Left kidney (tissue), 8 donors: ENCODE results near the gene NIPSNAP3A. TPM values are rescaled to one million over a fixed set of nuclear protein-coding genes. Genes with fewer than 3 reads are reported as not detected.
A peak's percentile ranks its signal among the peaks of the same experiment; 100 is the strongest.
"Not testable (repeated sequence)": the region's sequence is repeated elsewhere in the genome, so short reads cannot be mapped to it uniquely, and the experiment has no call there.

Experiments
- DNase-seq: peaks from one replicate; pipeline ENCODE4 v3.0.0-alpha.2; 2013
- long read RNA-seq, 8 donors: transcript quantifications; one replicate each; lab custom pipeline, GENCODE V29; 2026
- polyA plus RNA-seq: library from polyadenylated mRNA; unstranded; fragments of 120-200 nt; gene quantifications from one replicate; pipeline ENCODE4 v1.2.1, GENCODE V29; 2013; ENCODE audit not compliant: insufficient read length

NIPSNAP3A gene
- 51.7 TPM for polyA plus RNA-seq
- long read RNA-seq, donor 1, transcript NIPSNAP3A-201 (6 exons, 1,633 nt): major isoform, 32 of 79 reads
- long read RNA-seq, donor 1, partial matches to known transcripts: 47 of 79 reads
- long read RNA-seq, donor 1, other reads (novel, unspliced or antisense): 0 of 79 reads
- long read RNA-seq, donor 2, transcript NIPSNAP3A-201 (6 exons, 1,633 nt): major isoform, 25 of 43 reads
- long read RNA-seq, donor 2, partial matches to known transcripts: 18 of 43 reads
- long read RNA-seq, donor 2, other reads (novel, unspliced or antisense): 0 of 43 reads
- long read RNA-seq, donor 3, transcript NIPSNAP3A-201 (6 exons, 1,633 nt): major isoform, 22 of 56 reads
- long read RNA-seq, donor 3, partial matches to known transcripts: 34 of 56 reads
- long read RNA-seq, donor 3, other reads (novel, unspliced or antisense): 0 of 56 reads
- long read RNA-seq, donor 4, partial matches to known transcripts: 0 of 2 reads
- long read RNA-seq, donor 4, other reads (novel, unspliced or antisense): 0 of 2 reads
- long read RNA-seq, donor 5, transcript NIPSNAP3A-201 (6 exons, 1,633 nt): major isoform, 48 of 87 reads
- long read RNA-seq, donor 5, partial matches to known transcripts: 39 of 87 reads
- long read RNA-seq, donor 5, other reads (novel, unspliced or antisense): 0 of 87 reads
- long read RNA-seq, donor 6, transcript NIPSNAP3A-201 (6 exons, 1,633 nt): major isoform, 30 of 50 reads
- long read RNA-seq, donor 6, partial matches to known transcripts: 20 of 50 reads
- long read RNA-seq, donor 6, other reads (novel, unspliced or antisense): 0 of 50 reads
- long read RNA-seq, donor 7, transcript NIPSNAP3A-201 (6 exons, 1,633 nt): major isoform, 36 of 83 reads
- long read RNA-seq, donor 7, partial matches to known transcripts: 47 of 83 reads
- long read RNA-seq, donor 7, other reads (novel, unspliced or antisense): 0 of 83 reads
- long read RNA-seq, donor 8, transcript NIPSNAP3A-201 (6 exons, 1,633 nt): major isoform, 16 of 27 reads
- long read RNA-seq, donor 8, partial matches to known transcripts: 11 of 27 reads
- long read RNA-seq, donor 8, other reads (novel, unspliced or antisense): 0 of 27 reads

DNA sequence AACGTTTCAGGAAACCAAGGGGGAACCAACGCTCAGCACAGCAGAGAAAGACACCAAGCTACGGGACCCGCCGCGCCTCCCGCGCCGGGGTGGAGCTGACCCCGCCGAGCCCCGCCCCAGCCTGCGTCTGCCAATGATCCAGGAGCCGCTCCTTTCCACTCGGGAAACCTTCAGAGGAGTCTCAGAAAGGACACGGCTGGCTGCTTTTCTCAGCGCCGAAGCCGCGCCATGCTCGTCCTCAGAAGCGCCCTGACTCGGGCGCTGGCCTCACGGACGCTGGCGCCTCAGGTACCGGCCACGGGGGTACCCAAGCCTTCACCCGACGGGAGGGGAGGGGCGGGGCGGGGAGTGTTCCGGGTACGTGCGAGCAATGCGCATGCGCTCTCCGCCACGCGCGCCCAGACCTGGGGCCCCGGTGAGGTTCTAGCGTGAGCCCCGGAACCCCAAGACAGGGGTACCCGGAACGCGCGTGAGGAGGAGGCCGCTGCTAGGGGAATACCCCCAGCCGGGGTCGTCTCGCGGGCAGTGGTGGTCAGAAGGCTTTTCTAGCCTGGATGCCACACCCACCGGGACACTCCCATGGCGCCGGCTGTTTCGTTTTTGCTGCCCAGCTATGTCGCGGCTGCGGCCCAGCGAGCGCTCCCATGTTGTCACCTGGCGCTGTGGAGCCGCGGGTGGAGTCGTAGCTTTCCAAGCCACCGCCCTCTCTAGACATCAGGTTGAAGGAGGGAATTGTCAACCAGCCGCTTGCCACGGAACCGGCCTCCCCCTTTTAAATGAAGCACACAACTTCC, at the start of gene NIPSNAP3A:
Gene NIPSNAP3A, plus strand, starts transcription at position 119 of the 794 bp plus-strand sequence. Its CDS starts 110 bp downstream, at position 229.
- peak; percentile 86 for DNase-seq

DNA sequence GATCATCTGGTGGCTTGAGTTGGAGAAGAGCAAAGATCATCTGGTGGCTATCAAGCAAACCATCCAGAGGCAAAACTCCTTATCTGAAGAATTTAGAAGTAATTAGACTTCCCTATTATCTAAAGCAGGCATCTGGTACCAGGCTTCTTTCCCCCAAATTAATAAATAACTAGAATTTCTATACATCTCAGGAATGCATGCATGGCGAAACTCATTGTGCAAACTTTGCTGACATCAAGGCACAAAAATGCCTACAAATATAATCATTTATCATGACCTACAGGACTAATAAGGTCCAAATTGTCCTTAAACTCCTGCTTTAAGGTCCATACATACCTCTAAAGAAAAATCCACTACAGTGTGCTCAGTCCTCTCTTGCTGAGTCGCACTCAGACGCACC, 47.2 kb upstream of the NIPSNAP3A start:
- DNase-seq: no peak

DNA sequence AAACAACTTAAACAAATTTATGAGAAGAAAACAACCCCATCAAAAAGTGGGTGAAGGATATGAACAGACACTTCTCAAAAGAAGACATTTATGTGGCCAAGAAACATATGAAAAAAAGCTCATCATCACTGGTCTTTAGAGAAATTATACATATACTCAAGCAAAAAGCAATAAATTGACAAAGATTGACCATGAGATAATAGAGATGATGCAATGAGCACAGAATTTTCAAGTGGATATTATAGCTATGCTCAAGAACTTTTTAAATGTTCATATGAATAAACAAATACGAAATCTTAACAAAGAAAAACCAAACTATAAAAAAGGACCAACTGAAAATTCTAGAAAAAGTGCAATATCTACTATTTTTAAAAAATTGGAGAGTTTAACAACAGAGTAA, 38.7 kb upstream of the NIPSNAP3A start:
- DNase-seq: not testable (repeated sequence)

DNA sequence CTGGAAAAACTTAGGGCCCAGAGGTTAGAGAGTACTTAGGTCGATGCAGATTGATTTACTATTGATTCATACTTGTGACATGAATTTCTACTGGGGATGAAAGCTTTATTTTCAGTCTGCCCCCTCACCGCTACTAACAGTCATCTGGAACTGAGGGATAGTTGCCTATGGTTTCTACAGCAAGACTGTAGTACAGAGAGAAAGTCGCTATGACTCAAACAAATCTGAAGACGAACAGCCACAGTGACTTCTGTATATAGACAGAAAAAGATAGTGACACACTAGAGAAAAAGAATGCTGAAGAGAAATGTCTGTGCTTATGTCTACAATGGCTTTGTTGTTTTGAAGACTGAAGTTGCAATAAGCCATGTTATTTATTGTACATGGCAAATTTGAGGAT, 35.9 kb upstream of the NIPSNAP3A start:
- DNase-seq: no peak

DNA sequence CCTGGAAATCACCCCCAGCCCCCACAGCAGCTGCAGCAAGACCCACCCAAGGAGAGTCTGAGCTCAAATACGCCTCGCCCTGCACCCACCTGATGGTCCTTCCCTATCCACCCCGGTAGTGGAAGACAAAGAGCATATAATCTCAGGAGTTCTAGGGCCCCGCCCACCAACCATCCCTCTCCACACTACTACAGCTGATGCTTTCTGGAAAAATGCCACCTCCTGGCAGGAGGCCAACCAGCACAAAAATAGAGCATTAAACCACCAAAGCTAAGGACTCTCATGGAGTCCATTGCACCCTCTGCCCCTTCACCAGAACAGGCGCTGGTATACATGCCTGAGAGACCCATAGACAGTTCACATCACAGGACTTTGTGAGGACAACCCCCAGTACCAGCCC, 22.5 kb upstream of the NIPSNAP3A start:
- no peak for DNase-seq

DNA sequence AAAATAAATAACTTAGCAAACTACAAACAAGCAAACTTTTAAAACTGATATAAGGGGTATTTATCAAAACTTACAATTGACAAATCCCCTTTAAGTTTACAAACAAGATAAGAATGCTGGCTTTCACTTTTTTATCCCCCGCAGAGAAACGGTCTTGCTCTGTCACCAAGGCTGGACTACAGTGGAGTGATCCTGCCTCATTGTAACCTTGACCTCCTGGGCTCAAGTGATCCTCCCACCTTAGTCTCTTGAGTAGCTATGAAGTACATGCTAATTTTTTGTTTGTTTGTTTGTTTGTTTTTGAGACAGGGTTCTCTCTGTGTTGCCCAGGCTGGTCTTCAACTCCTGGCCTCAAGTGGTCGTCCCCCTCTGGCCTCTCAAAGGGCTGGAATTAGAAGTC, 9.0 kb upstream of the NIPSNAP3A start:
- no peak for DNase-seq

- no peak for DNase-seq
These were observed 6.9 kb upstream of the NIPSNAP3A start for GRCh38 chr9:104740621-104741020.

DNA sequence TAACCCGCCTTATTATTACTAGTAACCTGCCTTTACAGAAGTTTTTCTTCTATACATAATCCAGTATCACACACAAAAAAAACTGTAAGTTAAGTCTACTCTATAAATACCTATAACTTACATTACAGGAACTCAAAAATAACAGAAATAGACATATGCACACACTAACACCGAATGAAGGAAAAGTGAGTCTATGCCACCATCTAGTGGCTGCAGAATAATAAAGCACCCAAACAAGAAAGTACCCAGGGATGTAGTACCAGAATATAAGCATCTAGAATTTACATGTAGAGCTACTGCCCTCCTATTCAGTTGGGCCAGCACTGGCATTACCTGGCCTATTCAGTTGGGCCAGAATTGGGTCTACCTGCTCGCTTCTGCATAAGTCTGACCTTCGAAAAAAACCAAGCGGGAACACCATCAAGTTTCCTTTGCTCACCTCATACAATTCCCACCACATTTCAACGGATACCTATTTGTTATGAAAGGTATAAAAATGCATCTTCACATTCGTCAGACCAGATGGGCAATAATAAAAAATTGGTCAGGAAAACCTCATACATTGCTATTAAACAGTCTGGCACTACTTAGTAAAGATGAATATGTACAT, 4.0 kb upstream of the NIPSNAP3A start:
- peak; percentile 74 for DNase-seq

- no peak for DNase-seq
These were observed 1.6 kb upstream of the NIPSNAP3A start for GRCh38 chr9:104745852-104746251.

DNA sequence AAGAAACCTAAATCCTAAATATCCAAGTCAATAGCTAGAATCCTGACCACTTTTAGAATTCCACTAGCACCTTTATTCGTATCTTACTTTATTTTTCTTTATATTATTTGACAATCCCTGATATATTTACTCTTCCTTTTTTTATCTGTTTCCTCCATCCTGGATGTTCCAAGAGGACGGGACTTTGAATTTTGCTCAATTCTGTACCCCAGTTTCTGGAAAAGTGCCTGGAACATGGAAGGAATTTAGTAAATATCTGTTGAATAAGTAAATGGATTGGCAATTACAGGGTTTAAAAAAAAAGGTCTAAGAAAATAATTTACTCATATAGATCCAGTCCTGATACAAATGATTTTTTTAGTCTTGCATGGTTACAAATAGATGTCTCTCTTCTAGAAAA, 1.2 kb upstream of the NIPSNAP3A start:
- no peak for DNase-seq

DNA sequence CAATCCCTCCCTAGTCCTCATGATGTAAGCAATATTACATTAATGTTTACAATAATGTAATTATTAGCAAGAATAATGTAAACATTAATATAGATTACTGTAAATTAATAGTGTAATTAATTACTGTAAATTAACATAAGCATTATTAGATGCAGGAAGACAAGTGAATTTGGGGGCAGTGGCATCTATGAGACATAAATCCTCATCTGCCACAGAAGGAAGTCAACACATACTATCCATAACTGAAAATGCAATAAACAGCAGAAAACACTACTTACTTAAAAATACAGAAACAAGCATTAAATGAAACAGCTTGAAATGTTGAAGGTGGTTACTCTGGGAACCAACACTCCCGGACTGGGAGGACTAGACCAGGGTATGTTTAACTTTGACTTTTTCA, 685 bp upstream of the NIPSNAP3A start:
- DNase-seq: no peak

GRCh38 chr9:104747245-104747564, 278 bp upstream of the NIPSNAP3A start:
- DNase-seq: peak; percentile 17

GRCh38 chr9:104748359-104749031, 1.0 kb downstream of the NIPSNAP3A start:
- DNase-seq: peak; percentile 55

GRCh38 chr9:104750185-104750767, 2.8 kb downstream of the NIPSNAP3A start:
- no peak for DNase-seq

GRCh38 chr9:104758974-104759373, 11.5 kb downstream of the NIPSNAP3A start:
- no peak for DNase-seq

DNA sequence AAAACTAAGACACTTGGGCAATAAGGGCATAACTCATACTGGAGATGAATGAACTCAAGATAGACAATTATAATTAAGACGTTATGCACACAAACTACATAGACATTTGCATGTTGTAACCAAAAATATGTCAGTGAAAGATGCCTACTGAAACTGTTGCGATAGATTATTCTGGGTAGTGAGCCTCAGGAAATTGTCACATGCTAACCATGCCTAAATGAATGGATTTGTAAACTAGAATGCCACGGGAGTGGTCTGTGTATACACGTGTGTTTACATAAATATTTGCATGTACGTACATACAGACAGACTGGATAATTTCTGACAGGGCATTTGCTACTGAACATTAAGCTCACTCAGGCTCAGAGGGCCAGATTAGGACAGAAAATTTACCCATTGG, 17.7 kb downstream of the NIPSNAP3A start:
- DNase-seq: no peak

DNA sequence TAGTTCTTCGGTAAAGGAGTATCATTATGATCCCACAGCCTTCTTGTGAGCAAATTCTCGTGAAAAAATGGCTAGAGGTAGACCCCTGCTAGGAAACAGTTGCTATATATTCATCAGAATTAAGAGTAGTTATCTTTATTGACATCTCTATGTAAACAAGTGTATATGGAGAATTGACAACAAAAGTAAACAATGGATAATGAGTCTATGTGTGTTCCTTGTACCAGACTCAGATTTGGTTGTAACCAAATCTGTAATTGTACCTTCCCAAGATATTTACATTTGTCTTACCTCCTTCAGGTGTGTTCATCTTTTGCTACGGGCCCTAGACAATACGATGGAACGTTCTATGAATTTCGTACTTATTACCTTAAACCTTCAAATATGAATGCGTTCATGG, 18.5 kb downstream of the NIPSNAP3A start:
- DNase-seq: no peak

DNA sequence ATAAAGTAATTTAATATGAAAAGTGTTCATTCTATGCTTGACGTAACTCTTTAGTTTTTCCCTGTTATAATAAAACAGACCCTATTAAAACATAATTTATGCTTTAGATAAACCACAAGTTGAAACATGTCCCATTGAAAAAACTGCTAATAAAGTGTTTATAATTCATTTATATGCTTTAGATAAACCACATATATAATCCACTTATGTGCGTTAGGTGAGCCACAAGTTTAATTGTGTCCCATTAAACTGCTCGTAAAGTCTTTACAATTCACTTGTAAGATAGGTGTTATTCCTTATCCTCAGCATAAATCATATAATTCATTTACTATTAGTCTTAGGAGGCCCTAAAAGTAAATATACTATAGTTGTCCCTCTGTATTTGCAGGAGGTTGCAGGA, 20.0 kb downstream of the NIPSNAP3A start:
- no peak for DNase-seq

DNA sequence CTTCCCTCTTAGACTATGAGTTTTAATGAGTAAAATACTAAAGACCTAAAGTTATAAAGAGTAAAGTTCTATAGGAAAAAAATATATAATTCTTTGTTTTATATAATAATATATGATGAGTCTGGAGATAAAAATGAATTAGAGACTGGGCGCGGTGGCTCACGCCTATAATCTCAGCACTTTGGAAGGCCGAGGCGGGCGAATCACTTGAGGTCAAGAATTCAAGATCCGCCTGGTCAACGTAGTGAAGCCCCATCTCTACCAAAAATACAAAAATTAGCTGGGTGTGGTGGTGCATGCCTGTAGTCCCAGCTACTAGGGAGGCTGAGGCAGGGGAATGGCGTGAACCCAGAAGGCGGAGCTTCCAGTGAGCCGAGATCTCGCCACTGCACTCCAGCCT, 21.5 kb downstream of the NIPSNAP3A start:
- not testable (repeated sequence) for DNase-seq

GRCh38 chr9:104769655-104770054, 22.2 kb downstream of the NIPSNAP3A start:
- DNase-seq: no peak
